Activated naive CD4-positive, alpha-beta T cell treated with anti-CD3 and anti-CD28 coated beads, Interleukin-2, amount 10 ng/mL, durations not matched to agents 7 days and 5 days (primary cell): ENCODE results near the gene HMCN2.

Source experiments
- CTCF ChIA-PET: fragments of 350-600 bp; sonication (Branson Sonifier 250); formaldehyde crosslinking; loops from one replicate; lab custom pipeline; 2021; ENCODE audit warnings: antibody characterized with exemption; lab: Charles Lee
- DNase-seq: peaks from one replicate; pipeline ENCODE4 v3.0.0-alpha.2; 2020
- H3K27ac Mint-ChIP-seq: one replicate; pipeline ENCODE4 v1.8.0; 2021; ENCODE audit warnings: mild to moderate bottlenecking, moderate library complexity, mixed read lengths
- H3K27me3 Mint-ChIP-seq: one replicate; pipeline ENCODE4 v1.8.0; 2021; ENCODE audit warnings: mild to moderate bottlenecking, mixed read lengths
- H3K36me3 Mint-ChIP-seq: one replicate; pipeline ENCODE4 v1.8.0; 2021; ENCODE audit warnings: mixed read lengths
- H3K4me1 Mint-ChIP-seq: one replicate; pipeline ENCODE4 v1.8.0; 2021; ENCODE audit warnings: mixed read lengths
- H3K4me3 Mint-ChIP-seq: one replicate; pipeline ENCODE4 v1.8.0; 2021; ENCODE audit warnings: mild to moderate bottlenecking, moderate library complexity, mixed read lengths
- H3K9me3 Mint-ChIP-seq: one replicate; pipeline ENCODE4 v1.8.0; 2021; ENCODE audit warnings: mixed read lengths

The HMCN2 gene

GRCh38 chr9:130473009-130473408 lies 207.4 kb downstream of the HMCN2 start:
- DNase-seq = no peak
- Mint-ChIP-seq H3K27ac (no peak overlapping the region), H3K4me3 (no peak overlapping the region), H3K27me3 (peaks cover 75% of the 10 kb centered on the region), H3K9me3 (no peaks in the 10 kb centered on the region), H3K4me1 (no peaks in the 10 kb centered on the region), H3K36me3 (no peaks in the 10 kb centered on the region)
- CTCF ChIA-PET = no interaction called here

- DNase-seq = no peak
- Mint-ChIP-seq H3K4me1 (no peaks in the 10 kb centered on the region), H3K9me3 (no peaks in the 10 kb centered on the region), H3K27me3 (peaks cover 69% of the 10 kb centered on the region), H3K36me3 (no peaks in the 10 kb centered on the region), H3K4me3 (no peak overlapping the region), H3K27ac (no peak overlapping the region)
- CTCF ChIA-PET = no interaction called here
These were observed 208.0 kb downstream of the HMCN2 start for GRCh38 chr9:130473566-130473965.

- H3K9me3 Mint-ChIP-seq = no peaks in the 10 kb centered on the region
- DNase-seq = no peak
- H3K36me3 Mint-ChIP-seq = no peaks in the 10 kb centered on the region
- no peaks in the 10 kb centered on the region for H3K4me1 Mint-ChIP-seq
- peaks cover 64% of the 10 kb centered on the region for H3K27me3 Mint-ChIP-seq
- no peak overlapping the region for H3K27ac Mint-ChIP-seq
- CTCF ChIA-PET = no interaction called here
- H3K4me3 Mint-ChIP-seq = no peak overlapping the region
These were observed 208.5 kb downstream of the HMCN2 start for GRCh38 chr9:130474106-130474505.

GRCh38 chr9:130476151-130476730 lies 210.7 kb downstream of the HMCN2 start:
- Mint-ChIP-seq H3K4me3 (no peak overlapping the region), H3K9me3 (no peaks in the 10 kb centered on the region), H3K27ac (no peak overlapping the region), H3K4me1 (no peaks in the 10 kb centered on the region), H3K27me3 (peaks cover 46% of the 10 kb centered on the region), H3K36me3 (no peaks in the 10 kb centered on the region)
- no peak for DNase-seq
- CTCF ChIA-PET = no interaction called here

- H3K36me3 Mint-ChIP-seq = no peaks in the 10 kb centered on the region
- no peaks in the 10 kb centered on the region for H3K4me1 Mint-ChIP-seq
These were observed 212.0 kb downstream of the HMCN2 start for GRCh38 chr9:130477564-130477963.

GRCh38 chr9:130478152-130478551 lies 212.6 kb downstream of the HMCN2 start:
- no peaks in the 10 kb centered on the region for H3K36me3 Mint-ChIP-seq
- H3K4me3 Mint-ChIP-seq = no peak overlapping the region
- H3K9me3 Mint-ChIP-seq = no peaks in the 10 kb centered on the region
- no peak for DNase-seq
- CTCF ChIA-PET = no interaction called here
- peaks cover 44% of the 10 kb centered on the region for H3K27me3 Mint-ChIP-seq
- no peaks in the 10 kb centered on the region for H3K4me1 Mint-ChIP-seq
- H3K27ac Mint-ChIP-seq = no peak overlapping the region

More at GRCh38 chr9:130477564-130477963, 212.0 kb downstream of the HMCN2 start:
- DNase-seq = no peak
- peaks cover 44% of the 10 kb centered on the region for H3K27me3 Mint-ChIP-seq
- no peak overlapping the region for H3K27ac Mint-ChIP-seq
- CTCF ChIA-PET = no interaction called here
- H3K4me3 Mint-ChIP-seq = no peak overlapping the region
- H3K9me3 Mint-ChIP-seq = no peaks in the 10 kb centered on the region

GRCh38 chr9:130478736-130479575 lies 213.4 kb downstream of the HMCN2 start:
- Mint-ChIP-seq H3K4me3 (no peak overlapping the region), H3K9me3 (no peaks in the 10 kb centered on the region), H3K36me3 (no peaks in the 10 kb centered on the region), H3K27ac (no peak overlapping the region), H3K27me3 (peaks cover 44% of the 10 kb centered on the region), H3K4me1 (no peaks in the 10 kb centered on the region)
- no peak for DNase-seq
- CTCF ChIA-PET = no interaction called here

- no peaks in the 10 kb centered on the region for H3K36me3 Mint-ChIP-seq
- H3K27ac Mint-ChIP-seq = no peak overlapping the region
- H3K27me3 Mint-ChIP-seq = peaks cover 44% of the 10 kb centered on the region
- no peak for DNase-seq
- no peaks in the 10 kb centered on the region for H3K9me3 Mint-ChIP-seq
- CTCF ChIA-PET = no interaction called here
- H3K4me1 Mint-ChIP-seq = no peaks in the 10 kb centered on the region
- H3K4me3 Mint-ChIP-seq = no peak overlapping the region
These were observed 214.0 kb downstream of the HMCN2 start for GRCh38 chr9:130479587-130479986.

GRCh38 chr9:130480673-130481072 lies 215.1 kb downstream of the HMCN2 start:
- Mint-ChIP-seq H3K27ac (no peak overlapping the region), H3K36me3 (no peaks in the 10 kb centered on the region), H3K4me3 (no peak overlapping the region), H3K9me3 (no peaks in the 10 kb centered on the region), H3K27me3 (peaks cover 44% of the 10 kb centered on the region), H3K4me1 (no peaks in the 10 kb centered on the region)
- CTCF ChIA-PET = no interaction called here
- no peak for DNase-seq

GRCh38 chr9:130482463-130482862 lies 216.9 kb downstream of the HMCN2 start:
- no peak overlapping the region for H3K27ac Mint-ChIP-seq
- H3K36me3 Mint-ChIP-seq = no peaks in the 10 kb centered on the region
- H3K4me3 Mint-ChIP-seq = no peak overlapping the region
- no peaks in the 10 kb centered on the region for H3K9me3 Mint-ChIP-seq
- no peak for DNase-seq
- CTCF ChIA-PET = no interaction called here
- H3K27me3 Mint-ChIP-seq = peaks cover 51% of the 10 kb centered on the region
- H3K4me1 Mint-ChIP-seq = no peaks in the 10 kb centered on the region

- Mint-ChIP-seq H3K4me1 (no peaks in the 10 kb centered on the region), H3K9me3 (no peaks in the 10 kb centered on the region), H3K36me3 (no peaks in the 10 kb centered on the region), H3K4me3 (no peak overlapping the region), H3K27ac (no peak overlapping the region), H3K27me3 (peaks cover 51% of the 10 kb centered on the region)
- DNase-seq = no peak
- CTCF ChIA-PET = no interaction called here
These were observed 217.9 kb downstream of the HMCN2 start for GRCh38 chr9:130483371-130483971.
